ENCODE data around the gene SBNO1.

- TF ChIP-seq, protein P1, sequence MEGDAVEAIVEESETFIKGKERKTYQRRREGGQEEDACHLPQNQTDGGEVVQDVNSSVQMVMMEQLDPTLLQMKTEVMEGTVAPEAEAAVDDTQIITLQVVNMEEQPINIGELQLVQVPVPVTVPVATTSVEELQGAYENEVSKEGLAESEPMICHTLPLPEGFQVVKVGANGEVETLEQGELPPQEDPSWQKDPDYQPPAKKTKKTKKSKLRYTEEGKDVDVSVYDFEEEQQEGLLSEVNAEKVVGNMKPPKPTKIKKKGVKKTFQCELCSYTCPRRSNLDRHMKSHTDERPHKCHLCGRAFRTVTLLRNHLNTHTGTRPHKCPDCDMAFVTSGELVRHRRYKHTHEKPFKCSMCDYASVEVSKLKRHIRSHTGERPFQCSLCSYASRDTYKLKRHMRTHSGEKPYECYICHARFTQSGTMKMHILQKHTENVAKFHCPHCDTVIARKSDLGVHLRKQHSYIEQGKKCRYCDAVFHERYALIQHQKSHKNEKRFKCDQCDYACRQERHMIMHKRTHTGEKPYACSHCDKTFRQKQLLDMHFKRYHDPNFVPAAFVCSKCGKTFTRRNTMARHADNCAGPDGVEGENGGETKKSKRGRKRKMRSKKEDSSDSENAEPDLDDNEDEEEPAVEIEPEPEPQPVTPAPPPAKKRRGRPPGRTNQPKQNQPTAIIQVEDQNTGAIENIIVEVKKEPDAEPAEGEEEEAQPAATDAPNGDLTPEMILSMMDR (IDR thresholded peaks at IDR 0.05): no peak
- no peak for TF ChIP-seq POLR2A (IDR thresholded peaks at IDR 0.05)
These were observed 30.6 kb upstream of the SBNO1 start for GRCh38 chr12:123395236-123395635.
